ENCODE measurements around the gene USB1. TPM values are rescaled to one million over a fixed set of nuclear protein-coding genes. Genes with fewer than 3 reads are reported as not detected.

USB1 gene
- total and polyA plus RNA-seq, 2 experiments from 2014 or later = 79.6 to 118 TPM

- TF ChIP-seq NANOG (IDR thresholded peaks at IDR 0.05; ENCODE audit: borderline replicate concordance) (no peak), CREB1 (CRISPR knock-in tag; IDR thresholded peaks at IDR 0.05; ENCODE audit: low read depth) (no peak), ETS1 (IDR thresholded peaks at IDR 0.05) (no peak), STAT1 (IDR thresholded peaks at IDR 0.05; ENCODE audit: unreplicated experiment) (no peak)
Measured at GRCh38 chr16:58009856-58010416, 8.7 kb downstream of the USB1 start (continued).

GRCh38 chr16:58010886-58011285 lies 9.7 kb downstream of the USB1 start:
- H3K27me3 Mint-ChIP-seq (ENCODE audit: insufficient read depth, low read depth, poor library complexity) = no peaks in the 10 kb centered on the region
- no peak overlapping the region for H3K27ac ChIP-seq (ENCODE audit: low read depth)
- H3K4me2 ChIP-seq = no peak overlapping the region
- H3K36me3 Mint-ChIP-seq (ENCODE audit: low read depth) = peaks cover 36% of the 10 kb centered on the region
- H3K9me2 ChIP-seq (ENCODE audit: insufficient read depth) = no peaks in the 10 kb centered on the region
- TF ChIP-seq ZNF114 (CRISPR knock-in tag; IDR thresholded peaks at IDR 0.05) (no peak), POLR2AphosphoS5 (IDR thresholded peaks at IDR 0.05; ENCODE audit: low read depth) (no peak), ETS1 (IDR thresholded peaks at IDR 0.05) (no peak)
- H3K9me3 Mint-ChIP-seq = peaks cover 7% of the 10 kb centered on the region; the same call in 1 of the 3 replicates
- ATAC-seq (no peak), DNase-seq (ENCODE audit: low spot score) (no peak)
- peaks cover 19% of the 10 kb centered on the region for H3K4me1 Mint-ChIP-seq
- H3K4me1 ChIP-seq (ENCODE audit: insufficient read depth) = peaks cover 6% of the 10 kb centered on the region; the same call in 1 of the 2 replicates
- no peak overlapping the region for H3K4me3 Mint-ChIP-seq
- no peak overlapping the region for H2AFZ ChIP-seq
- peaks cover 7% of the 10 kb centered on the region; the same call in 1 of the 2 replicates for H3K36me3 ChIP-seq (ENCODE audit: insufficient read depth)
- no peak overlapping the region for H3K27ac Mint-ChIP-seq
- H3F3A ChIP-seq (replicated peaks; ENCODE audit: low read depth) = no peaks in the 10 kb centered on the region
- H3K27me3 ChIP-seq (ENCODE audit: insufficient read depth) = no peaks in the 10 kb centered on the region
- H3K79me2 ChIP-seq (replicated peaks; ENCODE audit: insufficient read depth) = peaks cover 21% of the 10 kb centered on the region
- H3K4me3 ChIP-seq = no peak overlapping the region
- 0 out of 2 replicates have a peak, but pooled peaks cover 8% of the 10 kb centered on the region for H4K20me1 ChIP-seq (replicated peaks; ENCODE audit: insufficient read depth)

- no peaks in the 10 kb centered on the region for H3K27me3 Mint-ChIP-seq (ENCODE audit: insufficient read depth, low read depth, poor library complexity)
- no peaks in the 10 kb centered on the region for H3K36me3 ChIP-seq (ENCODE audit: insufficient read depth)
- no peak overlapping the region for H3K27ac ChIP-seq (ENCODE audit: low read depth)
- peaks cover 6% of the 10 kb centered on the region; the same call in 1 of the 3 replicates for H3K9me3 Mint-ChIP-seq
- peaks cover 6% of the 10 kb centered on the region; the same call in 1 of the 2 replicates for H3K4me1 ChIP-seq (ENCODE audit: insufficient read depth)
- peaks cover 19% of the 10 kb centered on the region for H3K4me1 Mint-ChIP-seq
- peaks cover 14% of the 10 kb centered on the region for H3K79me2 ChIP-seq (replicated peaks; ENCODE audit: insufficient read depth)
- 0 out of 2 replicates have a peak, but pooled peaks cover 8% of the 10 kb centered on the region for H4K20me1 ChIP-seq (replicated peaks; ENCODE audit: insufficient read depth)
- H3K9me2 ChIP-seq (ENCODE audit: insufficient read depth) = no peaks in the 10 kb centered on the region
- no peak for ATAC-seq
- H3K27me3 ChIP-seq (ENCODE audit: insufficient read depth) = no peaks in the 10 kb centered on the region
- H3K4me2 ChIP-seq = no peak overlapping the region
- no peak overlapping the region for H3K4me3 ChIP-seq
- H3K4me3 Mint-ChIP-seq = no peak overlapping the region
- H3F3A ChIP-seq (replicated peaks; ENCODE audit: low read depth) = no peaks in the 10 kb centered on the region
- no peak overlapping the region for H2AFZ ChIP-seq
- peaks cover 29% of the 10 kb centered on the region for H3K36me3 Mint-ChIP-seq (ENCODE audit: low read depth)
- H3K27ac Mint-ChIP-seq = peak overlapping the region; percentile 16; the same call in 1 of the 2 replicates
- no peak for DNase-seq (ENCODE audit: low spot score)
- no peak for TF ChIP-seq JUNB (IDR thresholded peaks at IDR 0.05; ENCODE audit: unreplicated experiment)
- TF ChIP-seq CREB1 (CRISPR knock-in tag; IDR thresholded peaks at IDR 0.05; ENCODE audit: low read depth) = no peak
- no peak for TF ChIP-seq ZNF331 (CRISPR knock-in tag; IDR thresholded peaks at IDR 0.05; ENCODE audit: low read depth)
- TF ChIP-seq, protein P1, sequence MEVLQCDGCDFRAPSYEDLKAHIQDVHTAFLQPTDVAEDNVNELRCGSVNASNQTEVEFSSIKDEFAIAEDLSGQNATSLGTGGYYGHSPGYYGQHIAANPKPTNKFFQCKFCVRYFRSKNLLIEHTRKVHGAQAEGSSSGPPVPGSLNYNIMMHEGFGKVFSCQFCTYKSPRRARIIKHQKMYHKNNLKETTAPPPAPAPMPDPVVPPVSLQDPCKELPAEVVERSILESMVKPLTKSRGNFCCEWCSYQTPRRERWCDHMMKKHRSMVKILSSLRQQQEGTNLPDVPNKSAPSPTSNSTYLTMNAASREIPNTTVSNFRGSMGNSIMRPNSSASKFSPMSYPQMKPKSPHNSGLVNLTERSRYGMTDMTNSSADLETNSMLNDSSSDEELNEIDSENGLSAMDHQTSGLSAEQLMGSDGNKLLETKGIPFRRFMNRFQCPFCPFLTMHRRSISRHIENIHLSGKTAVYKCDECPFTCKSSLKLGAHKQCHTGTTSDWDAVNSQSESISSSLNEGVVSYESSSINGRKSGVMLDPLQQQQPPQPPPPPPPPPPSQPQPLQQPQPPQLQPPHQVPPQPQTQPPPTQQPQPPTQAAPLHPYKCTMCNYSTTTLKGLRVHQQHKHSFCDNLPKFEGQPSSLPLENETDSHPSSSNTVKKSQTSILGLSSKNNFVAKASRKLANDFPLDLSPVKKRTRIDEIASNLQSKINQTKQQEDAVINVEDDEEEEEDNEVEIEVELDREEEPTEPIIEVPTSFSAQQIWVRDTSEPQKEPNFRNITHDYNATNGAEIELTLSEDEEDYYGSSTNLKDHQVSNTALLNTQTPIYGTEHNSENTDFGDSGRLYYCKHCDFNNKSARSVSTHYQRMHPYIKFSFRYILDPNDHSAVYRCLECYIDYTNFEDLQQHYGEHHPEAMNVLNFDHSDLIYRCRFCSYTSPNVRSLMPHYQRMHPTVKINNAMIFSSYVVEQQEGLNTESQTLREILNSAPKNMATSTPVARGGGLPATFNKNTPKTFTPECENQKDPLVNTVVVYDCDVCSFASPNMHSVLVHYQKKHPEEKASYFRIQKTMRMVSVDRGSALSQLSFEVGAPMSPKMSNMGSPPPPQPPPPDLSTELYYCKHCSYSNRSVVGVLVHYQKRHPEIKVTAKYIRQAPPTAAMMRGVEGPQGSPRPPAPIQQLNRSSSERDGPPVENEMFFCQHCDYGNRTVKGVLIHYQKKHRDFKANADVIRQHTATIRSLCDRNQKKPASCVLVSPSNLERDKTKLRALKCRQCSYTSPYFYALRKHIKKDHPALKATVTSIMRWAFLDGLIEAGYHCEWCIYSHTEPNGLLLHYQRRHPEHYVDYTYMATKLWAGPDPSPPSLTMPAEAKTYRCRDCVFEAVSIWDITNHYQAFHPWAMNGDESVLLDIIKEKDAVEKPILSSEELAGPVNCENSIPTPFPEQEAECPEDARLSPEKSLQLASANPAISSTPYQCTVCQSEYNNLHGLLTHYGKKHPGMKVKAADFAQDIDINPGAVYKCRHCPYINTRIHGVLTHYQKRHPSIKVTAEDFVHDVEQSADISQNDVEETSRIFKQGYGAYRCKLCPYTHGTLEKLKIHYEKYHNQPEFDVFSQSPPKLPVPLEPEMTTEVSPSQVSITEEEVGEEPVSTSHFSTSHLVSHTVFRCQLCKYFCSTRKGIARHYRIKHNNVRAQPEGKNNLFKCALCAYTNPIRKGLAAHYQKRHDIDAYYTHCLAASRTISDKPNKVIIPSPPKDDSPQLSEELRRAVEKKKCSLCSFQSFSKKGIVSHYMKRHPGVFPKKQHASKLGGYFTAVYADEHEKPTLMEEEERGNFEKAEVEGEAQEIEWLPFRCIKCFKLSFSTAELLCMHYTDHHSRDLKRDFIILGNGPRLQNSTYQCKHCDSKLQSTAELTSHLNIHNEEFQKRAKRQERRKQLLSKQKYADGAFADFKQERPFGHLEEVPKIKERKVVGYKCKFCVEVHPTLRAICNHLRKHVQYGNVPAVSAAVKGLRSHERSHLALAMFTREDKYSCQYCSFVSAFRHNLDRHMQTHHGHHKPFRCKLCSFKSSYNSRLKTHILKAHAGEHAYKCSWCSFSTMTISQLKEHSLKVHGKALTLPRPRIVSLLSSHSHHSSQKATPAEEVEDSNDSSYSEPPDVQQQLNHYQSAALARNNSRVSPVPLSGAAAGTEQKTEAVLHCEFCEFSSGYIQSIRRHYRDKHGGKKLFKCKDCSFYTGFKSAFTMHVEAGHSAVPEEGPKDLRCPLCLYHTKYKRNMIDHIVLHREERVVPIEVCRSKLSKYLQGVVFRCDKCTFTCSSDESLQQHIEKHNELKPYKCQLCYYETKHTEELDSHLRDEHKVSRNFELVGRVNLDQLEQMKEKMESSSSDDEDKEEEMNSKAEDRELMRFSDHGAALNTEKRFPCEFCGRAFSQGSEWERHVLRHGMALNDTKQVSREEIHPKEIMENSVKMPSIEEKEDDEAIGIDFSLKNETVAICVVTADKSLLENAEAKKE (CRISPR knock-in tag; IDR thresholded peaks at IDR 0.05) = no peak
- TF ChIP-seq EZH2 (IDR thresholded peaks at IDR 0.05; ENCODE audit: low read depth, unreplicated experiment) = no peak
- TF ChIP-seq POLR2AphosphoS5 (IDR thresholded peaks at IDR 0.05; ENCODE audit: low read depth) = no peak
- TF ChIP-seq ZNF114 (CRISPR knock-in tag; IDR thresholded peaks at IDR 0.05) = no peak
Measured at GRCh38 chr16:58011652-58012051, 10.4 kb downstream of the USB1 start.

Measured in GM23338 (cell line).